NOMO-1 treated with DMSO at 0.1 percent for 48 hours (cell line): ENCODE measurements around the gene ALLC.

Experiments used
- DNase-seq: peaks from one replicate; lab custom pipeline; 2025; ENCODE audit not compliant: unreplicated experiment; lab: John Stamatoyannopoulos, UW

Gene ALLC

DNA sequence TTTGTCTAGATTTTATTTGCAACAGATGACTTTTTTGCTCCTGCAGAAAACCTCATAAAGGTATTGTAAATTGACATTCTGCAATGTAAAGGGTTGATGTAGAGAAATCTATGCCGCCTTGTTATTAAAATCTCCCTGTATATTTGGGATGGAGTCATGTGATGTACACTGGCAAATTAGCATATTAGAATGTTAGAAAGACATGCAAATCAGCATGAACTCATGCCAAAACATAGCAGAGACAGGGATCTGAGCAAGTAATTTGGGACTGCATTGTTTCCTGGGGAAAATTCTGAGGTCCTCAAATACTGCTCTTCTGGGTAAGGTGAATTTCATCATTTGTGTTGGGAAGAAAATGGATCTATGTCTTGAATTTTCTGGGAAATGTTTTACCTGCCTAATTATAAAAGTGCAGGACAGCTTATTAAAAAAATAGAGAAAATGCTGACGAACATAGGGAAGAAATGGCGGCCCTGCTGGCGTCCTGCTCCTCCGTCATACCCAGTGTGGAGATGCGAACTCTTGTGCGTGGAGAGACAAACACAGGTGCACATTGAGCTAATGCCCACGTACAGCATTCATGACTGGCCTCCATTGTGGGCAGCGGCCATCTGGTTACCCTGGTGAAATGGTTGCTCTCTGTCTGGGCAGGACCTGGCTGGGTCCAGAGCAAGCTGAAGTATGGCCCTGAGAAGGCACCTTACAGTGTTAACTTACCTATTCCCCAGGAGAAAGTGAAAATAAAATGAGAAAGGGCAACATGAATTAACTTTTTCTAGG, 16.3 kb downstream of the ALLC start:
- DNase-seq, result no peak

DNA sequence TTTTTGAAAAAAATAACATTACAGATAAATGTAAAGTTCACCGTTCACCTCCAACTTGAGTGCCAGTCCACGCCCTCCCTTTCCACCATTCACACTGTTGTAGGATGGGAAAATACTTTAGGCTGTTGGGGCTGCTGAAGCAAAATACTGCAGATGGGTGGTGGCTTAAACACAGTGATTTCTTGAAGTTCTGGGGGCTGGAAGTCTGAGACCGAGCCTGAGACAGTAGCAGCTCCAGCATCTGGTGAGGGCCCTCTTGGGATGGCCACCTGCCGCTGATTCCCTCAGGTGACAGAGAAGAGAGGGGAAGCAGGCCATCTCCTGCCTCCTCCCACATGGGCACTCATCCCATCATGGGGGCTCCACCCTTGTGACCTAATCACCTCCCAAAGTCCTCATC, 17.7 kb downstream of the ALLC start:
- DNase-seq, result no peak

DNA sequence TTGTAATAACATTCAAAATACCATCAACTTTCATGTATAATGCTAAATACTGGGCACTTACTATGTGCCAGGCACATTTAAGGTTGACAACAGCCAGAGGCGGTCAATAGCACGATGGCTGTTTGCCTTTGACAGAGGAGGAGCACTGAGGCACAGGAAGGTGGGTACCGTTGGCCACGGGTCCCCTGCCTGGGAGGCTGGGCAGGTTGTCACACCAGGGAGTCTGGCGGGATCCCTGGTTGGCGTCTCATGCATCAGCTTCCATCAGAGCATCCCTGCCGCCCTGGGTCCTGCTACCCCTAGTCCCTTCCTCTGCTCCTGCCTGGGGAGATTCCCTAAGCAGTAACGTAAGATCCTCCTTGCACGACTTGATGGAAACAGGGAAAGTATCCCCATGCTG, 19.4 kb downstream of the ALLC start:
- no peak for DNase-seq

DNA sequence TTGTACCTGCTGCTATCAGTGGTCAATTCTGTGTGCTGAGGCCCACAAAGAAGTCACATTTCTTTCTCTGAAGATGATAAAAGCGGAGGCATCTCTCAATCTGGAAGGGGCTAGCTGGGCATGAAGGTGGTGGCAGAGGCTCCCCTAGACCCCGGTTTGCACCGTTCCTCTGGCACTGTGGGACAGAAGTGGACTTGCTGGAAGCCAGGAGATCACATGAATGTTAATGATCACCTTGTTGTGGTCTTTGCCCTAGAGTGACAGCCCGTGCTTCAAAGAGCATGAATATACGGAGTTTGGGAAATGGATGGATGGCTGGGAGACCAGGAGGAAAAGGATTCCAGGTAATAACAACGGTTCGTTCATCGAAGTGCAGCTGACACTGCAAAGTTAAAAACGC, 20.2 kb downstream of the ALLC start:
- DNase-seq, result no peak

DNA sequence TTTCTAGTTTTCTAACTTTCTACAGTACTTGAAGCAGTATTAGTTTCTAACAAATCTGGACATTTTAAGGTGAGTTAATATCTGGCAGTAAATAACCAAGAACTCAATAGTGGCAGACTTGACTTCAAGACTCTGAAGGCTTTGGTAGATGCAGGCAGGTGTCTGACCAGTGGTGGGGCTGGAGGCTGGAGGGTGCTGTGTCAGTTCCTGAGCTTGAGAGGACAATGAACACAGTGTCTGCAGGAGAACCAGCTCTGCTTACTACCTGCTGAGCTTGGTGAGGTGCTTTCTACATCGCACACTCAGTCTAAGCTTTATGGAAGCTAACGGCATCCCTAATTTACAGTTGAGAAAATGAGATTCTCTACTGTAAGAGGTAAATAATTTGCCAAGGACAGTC, 21.2 kb downstream of the ALLC start:
- no peak for DNase-seq

DNA sequence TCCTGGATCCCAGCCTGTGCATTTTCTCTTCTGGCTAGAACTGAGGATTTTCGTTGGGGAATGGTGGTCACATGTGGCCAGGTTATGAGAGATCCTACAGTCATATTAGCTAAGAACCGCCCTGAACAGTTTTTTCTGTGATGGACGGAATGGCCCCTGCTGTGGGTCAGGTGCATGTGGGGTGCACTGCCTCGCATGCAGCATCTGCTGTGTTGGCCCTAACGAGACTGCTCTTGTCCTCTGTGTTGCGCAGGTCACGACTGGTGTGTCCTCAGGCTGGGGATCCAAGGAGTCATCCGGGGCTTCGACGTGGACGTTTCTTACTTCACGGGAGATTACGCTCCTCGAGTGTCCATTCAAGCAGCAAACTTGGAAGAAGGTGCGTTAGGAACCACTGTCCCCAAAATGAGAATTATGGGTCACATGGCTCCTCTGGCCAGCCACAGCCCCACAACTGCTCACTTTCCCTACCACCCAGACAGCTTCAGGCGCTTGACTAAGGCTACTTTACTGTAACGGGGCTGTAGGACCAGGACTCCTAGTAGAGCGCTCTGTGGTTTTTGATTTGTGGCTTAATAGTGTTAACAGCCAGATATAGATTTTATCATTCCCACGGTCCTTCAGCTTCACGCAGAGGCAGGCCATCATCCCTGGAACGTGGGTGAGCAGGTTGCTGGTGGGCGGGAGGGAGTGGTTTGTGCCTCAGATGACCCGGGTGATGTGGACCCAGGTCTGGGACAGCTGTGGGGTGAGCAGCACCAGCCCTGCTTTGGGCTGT, 21.8 kb downstream of the ALLC start:
- DNase-seq, result no peak

DNA sequence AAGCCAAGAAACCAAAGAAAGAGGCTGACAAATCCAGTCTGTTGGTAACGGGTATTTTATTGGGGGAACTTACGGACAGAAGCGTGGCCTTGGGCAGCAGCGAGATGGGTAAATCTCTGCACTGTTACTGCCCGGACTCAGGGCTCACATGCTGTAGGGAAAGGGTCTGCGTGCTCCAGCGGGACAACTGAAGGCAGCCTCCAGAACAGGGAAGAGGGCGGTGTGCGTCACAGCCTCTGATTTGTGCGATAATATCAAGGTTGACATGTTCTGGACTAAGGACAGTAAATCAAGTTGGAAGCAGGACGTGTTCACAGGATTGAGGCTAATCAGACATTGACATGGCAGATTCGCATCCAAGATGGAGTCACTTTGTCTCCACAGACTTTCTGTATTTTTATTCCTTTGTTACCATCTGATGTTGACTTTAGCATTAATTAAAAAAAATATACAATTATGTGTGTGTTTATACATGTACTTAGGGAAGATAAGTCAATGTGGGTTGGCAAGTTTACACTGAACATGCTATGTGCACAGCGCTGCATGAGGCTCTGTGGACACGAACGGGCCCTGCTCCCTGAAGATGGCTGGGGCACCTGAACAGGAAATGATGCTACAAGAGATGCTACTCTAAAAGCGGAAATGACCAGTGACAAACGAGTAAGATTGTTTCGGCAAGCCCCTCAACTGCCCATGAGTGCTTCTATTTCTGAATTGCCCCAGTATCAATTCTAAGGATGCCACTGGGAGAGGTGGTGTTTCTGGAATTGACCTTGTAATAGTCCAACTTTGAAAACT, 22.7 kb downstream of the ALLC start:
- no peak for DNase-seq

DNA sequence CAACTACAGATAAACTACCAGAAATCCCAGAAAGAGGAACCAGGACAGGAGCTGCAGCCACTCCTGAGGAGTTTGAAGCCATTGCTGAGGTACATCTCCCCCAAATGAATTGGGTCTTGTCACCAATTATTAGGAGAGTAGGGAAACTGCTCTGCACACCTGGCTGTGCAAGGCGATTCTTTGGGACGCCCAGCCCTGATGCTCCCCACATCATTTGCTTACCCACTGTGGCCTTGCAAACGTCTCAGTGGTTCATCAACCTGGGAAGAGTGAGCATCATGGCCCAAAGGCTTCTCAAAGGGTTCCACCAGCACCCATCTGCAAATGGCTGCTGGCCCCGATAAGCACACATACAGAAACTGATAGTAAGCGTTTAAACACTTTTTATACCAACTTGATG, 23.6 kb downstream of the ALLC start:
- no peak for DNase-seq

DNA sequence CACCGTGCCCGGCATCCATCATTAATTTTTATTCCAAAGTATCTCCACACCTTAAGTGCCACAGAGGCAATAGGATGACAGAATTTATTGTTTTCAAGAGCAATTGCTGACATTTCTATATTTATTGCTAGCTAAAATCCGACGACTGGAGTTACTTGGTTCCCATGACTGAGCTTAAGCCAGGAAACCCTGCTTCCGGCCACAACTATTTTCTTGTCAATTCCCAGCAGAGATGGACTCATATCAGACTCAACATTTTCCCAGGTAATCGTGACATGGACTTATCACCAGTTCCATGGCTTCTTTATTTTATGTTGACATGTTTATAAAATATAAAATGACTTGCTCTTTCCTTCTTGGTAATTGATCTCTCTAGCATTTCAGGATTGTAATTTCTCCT, 24.8 kb downstream of the ALLC start:
- DNase-seq, result no peak

DNA sequence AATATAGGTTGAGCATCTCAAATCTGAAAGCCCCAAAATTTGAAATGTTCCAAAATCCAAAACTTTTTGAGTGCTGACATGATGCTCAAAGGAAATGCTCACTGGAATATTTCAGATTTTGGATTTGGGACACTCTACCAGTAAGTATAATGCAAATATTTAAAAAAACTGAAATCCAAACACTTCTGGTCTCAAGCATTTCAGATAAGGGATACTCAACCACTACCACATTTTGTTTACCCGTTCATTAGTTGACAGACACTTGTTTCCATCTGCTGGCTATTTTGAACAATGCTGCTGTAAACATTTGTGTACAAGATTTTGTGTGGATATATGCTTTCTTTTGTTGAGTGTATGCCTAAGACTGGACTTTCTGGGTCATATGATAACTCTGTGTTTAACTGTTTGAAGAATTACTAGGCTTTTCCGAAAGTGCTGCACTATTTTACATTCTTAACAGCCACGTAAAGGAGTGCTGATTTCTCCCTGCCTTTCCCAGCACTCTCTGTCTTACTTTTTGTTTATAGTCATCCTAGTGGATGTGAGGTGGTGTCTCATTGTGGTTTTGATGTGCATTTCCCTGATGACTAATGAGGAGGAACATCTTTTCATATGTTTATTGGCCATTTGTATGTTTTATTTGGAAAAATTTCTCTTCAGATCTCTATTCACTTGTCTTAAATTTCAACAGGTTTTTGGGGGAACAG, 25.9 kb downstream of the ALLC start:
- no peak for DNase-seq

DNA sequence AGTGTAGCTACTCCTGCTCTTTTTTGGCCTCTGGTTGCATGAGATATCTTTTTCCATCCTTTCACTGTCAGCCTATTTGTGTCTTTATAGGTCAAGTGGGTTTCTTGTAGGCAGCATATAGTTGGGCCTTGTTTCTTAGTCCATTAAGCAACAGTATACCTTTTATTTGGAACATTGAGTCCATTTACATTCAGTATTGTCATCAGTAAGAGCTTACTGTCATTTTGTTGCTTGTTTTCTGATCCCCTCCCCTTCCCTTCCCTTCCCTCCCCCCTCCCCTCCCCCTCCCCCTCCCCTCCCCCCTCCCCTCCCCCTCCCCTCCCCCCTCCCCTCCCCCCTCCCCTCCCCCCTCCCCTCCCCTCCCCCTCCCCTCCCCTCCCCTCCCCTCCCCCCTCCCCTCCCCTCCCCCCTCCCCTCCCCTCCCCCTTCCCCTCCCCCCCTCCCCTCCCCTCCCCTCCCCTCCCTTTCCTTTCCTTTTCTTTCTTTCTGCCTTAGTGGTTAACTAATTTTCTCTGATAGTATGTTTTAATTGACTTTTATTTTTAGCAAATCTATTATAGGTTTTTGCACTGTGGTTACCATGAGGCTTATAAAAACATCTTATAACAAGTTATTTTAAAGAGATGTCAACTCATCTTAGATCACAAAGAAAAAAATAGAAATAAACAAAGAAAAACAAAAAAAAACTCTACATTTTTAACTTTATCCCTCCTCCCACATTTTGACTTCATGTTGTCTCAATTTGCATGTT, 32.2 kb downstream of the ALLC start:
- DNase-seq, result no peak

DNA sequence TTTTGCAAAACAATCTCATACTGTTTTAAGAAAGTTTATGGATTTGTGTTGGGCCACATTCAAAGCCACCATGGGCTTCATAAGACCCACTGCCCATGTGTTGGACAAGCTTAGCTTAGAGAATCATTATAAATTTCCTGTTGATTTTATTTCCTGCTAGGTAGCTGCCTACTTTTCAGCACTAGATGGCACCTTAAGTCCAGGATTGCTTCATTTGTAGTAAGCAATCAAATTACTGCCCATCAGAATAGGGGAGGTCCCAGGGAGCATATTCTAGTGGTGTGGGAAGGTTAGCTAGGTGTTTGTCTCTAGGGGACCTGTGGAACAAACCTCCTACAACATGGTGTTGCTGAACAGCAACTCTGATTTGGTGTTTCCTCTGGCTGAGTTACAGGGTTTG, 34.4 kb downstream of the ALLC start:
- no peak for DNase-seq

DNA sequence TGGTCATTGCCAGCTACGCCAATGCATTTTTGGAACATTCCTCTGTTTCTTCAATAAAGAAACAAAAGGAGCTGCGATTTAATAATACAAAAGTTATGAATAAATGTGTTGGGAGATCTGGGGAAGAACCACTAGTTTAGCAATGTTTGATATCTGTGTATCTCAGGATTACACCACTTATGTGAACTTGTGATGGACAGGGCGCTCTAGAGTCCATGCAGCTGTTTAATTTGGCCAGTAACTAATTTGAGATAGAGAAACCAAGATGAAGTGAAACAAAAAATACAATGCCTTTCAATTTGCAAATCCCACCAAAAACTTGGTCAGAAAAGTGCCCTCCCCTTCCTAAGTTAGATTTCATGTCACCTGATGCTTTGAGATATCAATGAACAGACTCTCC, 38.5 kb downstream of the ALLC start:
- no peak for DNase-seq

DNA sequence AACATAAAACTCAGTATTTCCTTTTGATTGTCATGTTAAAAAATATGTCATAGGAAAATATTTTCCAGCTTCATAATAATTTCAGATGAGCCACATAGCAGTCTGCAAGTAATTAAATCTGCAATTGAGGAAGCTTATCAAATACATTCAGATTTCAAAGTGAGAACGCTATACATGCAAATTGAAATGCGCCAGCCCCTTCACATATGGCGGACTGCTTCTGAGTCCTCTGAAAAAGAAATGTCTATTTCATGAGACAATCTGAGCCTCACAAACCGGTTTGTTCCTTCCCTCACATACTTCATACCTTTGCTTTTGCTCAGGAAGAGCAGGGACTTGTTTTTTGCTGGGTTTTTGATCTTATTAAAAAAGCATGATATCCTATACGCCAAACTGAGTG, 43.1 kb downstream of the ALLC start:
- no peak for DNase-seq

DNA sequence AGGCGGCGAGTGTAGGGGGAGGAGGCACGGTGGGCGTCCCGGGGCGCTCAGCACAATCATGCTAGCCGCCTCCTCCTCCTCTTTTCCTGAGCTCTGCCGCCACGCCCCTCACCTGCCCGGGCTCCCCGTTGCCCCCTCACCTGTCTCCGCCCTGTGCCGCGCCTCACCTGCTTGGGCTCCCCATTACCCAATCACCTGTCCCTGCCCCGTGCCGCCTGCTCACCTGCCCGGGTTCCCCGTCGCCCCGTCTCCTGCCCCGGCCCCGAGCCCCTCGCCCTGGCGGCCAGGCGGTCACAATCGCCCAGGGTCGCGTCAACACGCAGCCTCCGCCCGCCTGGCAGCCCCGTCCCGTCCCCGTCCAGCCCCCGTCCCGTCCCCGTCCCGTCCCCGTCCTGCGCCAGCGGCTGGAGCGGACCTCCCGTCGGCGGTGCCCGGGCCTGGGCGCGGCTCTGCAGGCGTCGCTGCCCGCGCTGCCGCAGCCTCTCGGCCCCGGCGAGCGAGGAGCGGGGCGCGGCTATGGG, 45.3 kb downstream of the ALLC start, which contains the start of gene DCDC2C:
Gene DCDC2C (plus strand): TSS at position 340 of the 521 bp plus-strand sequence. CDS start 177 bp downstream, at position 517.
- no peak for DNase-seq

DNA sequence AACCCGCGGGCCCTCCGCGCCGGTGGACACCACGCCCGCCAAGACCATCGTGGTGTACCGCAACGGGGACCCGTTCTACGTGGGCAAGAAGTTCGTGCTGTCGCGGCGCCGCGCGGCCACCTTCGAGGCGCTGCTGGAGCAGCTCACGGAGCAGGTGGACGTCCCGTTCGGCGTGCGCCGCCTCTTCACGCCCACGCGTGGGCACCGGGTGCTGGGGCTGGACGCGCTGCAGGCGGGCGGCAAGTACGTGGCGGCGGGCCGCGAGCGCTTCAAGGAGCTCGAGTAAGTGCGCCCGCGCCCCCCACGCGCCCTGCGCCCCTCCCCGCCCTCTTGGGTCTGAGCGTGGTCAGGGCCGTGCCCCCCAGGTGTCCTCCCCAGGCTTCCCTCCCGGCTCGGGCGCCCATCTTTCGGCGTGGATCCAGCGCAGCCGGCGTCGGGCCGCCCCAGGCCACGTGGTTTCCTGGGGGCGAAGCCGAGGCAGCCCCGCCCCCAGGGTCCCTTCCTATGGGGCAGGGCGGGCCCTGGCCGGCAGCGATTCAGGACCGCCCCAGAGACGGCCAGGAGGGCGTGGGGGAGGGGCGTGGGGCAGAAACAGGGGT, 45.9 kb downstream of the ALLC start:
- DNase-seq, result no peak

DNA sequence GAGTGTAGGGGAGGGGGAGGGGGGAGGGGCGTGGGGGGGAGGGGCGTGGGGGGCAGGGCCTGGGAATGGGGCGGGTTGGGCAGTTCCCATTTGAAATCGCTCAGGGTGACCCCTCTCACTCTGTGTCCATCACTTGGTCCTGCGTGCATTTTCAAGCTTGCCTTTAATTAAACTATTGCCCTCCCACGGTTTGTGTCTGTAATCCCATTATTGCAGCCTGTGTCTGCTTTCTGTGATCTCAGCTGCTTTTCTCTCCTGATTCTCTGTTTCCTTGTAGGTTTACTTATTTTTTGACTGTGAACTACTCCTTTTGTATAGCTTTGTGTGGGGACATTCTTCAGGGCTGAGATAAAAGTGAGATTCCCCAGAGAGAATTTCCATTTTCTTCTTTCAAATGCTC, 46.7 kb downstream of the ALLC start:
- DNase-seq, result no peak

DNA sequence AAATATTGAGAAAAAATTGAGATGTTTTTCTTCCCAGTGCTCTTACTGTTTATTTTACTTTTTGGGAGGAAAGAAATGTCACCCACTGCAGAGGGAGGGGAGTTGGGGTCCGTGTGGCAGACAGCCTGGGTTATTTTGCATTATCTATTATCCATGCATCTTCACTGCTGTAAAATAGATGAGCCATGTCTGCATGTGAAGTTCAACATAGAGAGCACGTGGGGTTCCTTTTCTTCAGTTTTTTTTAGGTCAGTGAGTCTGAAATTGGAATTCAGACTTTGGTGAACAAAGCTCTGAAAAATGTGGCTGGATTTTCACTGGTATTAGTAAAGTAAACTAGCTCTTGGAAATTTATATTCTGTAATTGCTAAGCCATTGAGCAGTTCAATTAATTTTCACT, 47.8 kb downstream of the ALLC start:
- DNase-seq, result no peak

DNA sequence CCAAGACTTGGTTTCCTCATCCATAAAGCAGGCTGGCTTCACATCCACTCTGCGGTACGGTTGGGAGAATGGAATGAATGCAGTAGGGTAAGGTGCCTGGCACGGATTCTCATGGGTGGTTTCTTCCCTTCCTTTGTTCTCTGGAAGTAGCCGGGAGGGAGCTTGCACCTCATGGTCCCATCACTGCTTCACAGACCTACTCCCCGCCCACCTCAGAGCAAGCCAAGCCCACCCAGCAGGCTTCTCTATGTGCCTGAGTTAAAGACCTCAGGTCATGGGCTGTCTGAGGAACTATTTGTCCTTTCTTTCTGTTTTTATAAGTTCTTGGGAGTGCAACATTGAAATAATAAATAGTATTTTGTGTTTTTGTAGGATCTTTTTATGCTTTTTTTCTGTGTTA, 48.9 kb downstream of the ALLC start:
- DNase-seq, result no peak

DNA sequence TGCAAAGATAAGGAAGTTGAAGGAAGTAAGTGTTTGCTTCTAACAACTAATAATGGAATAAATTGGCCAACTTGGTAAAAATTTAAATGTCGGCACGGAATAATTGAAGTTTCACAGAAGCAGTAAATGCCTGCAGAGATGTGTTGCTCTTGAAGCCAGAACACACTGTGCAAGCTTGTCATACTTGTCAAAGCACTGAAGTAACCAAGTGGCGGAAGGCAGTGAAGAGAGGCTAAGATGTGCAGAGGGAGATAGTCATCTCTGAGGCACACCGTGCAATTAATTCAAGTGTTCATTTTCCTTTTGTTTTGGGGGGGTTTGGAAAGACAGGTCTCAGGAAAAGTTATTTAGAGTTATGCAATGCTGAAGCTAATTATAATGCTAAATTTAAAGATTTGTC, 50.6 kb downstream of the ALLC start:
- no peak for DNase-seq
